Glutamatergic neuron (in vitro differentiated cells): ENCODE results near the gene KREMEN2. TPM values are rescaled to one million over a fixed set of nuclear protein-coding genes. Genes with fewer than 3 reads are reported as not detected.
A peak's percentile ranks its signal among the peaks of the same experiment; 100 is the strongest.

ENCODE experiments used
- DNase-seq: peaks from one replicate; pipeline ENCODE4 v3.0.0; 2022
- H3K27ac Mint-ChIP-seq: one replicate; pipeline ENCODE4 v1.8.0; 2020; ENCODE audit warnings: mild to moderate bottlenecking, mixed read lengths, inconsistent platforms; ENCODE audit not compliant: unreplicated experiment
- H3K27me3 Mint-ChIP-seq: one replicate; pipeline ENCODE4 v1.8.0; 2020; ENCODE audit warnings: mild to moderate bottlenecking, moderate library complexity, mixed read lengths, inconsistent platforms; ENCODE audit not compliant: unreplicated experiment
- H3K36me3 Mint-ChIP-seq: one replicate; pipeline ENCODE4 v1.8.0; 2020; ENCODE audit warnings: mild to moderate bottlenecking, mixed read lengths, inconsistent platforms; ENCODE audit not compliant: unreplicated experiment
- H3K4me1 Mint-ChIP-seq: one replicate; pipeline ENCODE4 v1.8.0; 2020; ENCODE audit warnings: mild to moderate bottlenecking, low read depth, mixed read lengths, inconsistent platforms; ENCODE audit not compliant: unreplicated experiment
- H3K4me3 Mint-ChIP-seq: one replicate; pipeline ENCODE4 v1.8.0; 2020; ENCODE audit warnings: mild to moderate bottlenecking, mixed read lengths, inconsistent platforms; ENCODE audit not compliant: unreplicated experiment
- H3K9me3 Mint-ChIP-seq: one replicate; pipeline ENCODE4 v1.8.0; 2020; ENCODE audit warnings: mild to moderate bottlenecking, moderate library complexity, mixed read lengths, inconsistent platforms; ENCODE audit not compliant: unreplicated experiment
- long read RNA-seq: library from polyadenylated mRNA; unstranded; transcript quantifications from one replicate; pipeline ENCODE4 v2.0.0, GENCODE V29; 2020; ENCODE audit not compliant: unreplicated experiment
- total RNA-seq: library from RNA; stranded (reverse); fragmentation: NEBNext Ultra II Directional; extraction: Animal tissue kit (Norgen Biotek cat#: 25700); gene quantifications from one replicate; pipeline ENCODE4 v1.2.1, GENCODE V29; 2021; ENCODE audit not compliant: unreplicated experiment
- TF ChIP-seq, protein P1 (sequence below): fragments of 200-600 bp; sonication (generic); IDR thresholded peaks from one replicate; pipeline ENCODE4 v1.5.0; 2021; ENCODE audit not compliant: partially characterized antibody, unreplicated experiment

The KREMEN2 gene, protein sequence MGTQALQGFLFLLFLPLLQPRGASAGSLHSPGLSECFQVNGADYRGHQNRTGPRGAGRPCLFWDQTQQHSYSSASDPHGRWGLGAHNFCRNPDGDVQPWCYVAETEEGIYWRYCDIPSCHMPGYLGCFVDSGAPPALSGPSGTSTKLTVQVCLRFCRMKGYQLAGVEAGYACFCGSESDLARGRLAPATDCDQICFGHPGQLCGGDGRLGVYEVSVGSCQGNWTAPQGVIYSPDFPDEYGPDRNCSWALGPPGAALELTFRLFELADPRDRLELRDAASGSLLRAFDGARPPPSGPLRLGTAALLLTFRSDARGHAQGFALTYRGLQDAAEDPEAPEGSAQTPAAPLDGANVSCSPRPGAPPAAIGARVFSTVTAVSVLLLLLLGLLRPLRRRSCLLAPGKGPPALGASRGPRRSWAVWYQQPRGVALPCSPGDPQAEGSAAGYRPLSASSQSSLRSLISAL
- 12.8 TPM for total RNA-seq
- long read RNA-seq, transcript KREMEN2-201 (9 exons, 2,326 nt), result major isoform, 6 of 16 reads
- long read RNA-seq, partial matches to known transcripts, result 3 of 16 reads
- long read RNA-seq, other reads (novel, unspliced or antisense), result 1 of 16 reads

DNA sequence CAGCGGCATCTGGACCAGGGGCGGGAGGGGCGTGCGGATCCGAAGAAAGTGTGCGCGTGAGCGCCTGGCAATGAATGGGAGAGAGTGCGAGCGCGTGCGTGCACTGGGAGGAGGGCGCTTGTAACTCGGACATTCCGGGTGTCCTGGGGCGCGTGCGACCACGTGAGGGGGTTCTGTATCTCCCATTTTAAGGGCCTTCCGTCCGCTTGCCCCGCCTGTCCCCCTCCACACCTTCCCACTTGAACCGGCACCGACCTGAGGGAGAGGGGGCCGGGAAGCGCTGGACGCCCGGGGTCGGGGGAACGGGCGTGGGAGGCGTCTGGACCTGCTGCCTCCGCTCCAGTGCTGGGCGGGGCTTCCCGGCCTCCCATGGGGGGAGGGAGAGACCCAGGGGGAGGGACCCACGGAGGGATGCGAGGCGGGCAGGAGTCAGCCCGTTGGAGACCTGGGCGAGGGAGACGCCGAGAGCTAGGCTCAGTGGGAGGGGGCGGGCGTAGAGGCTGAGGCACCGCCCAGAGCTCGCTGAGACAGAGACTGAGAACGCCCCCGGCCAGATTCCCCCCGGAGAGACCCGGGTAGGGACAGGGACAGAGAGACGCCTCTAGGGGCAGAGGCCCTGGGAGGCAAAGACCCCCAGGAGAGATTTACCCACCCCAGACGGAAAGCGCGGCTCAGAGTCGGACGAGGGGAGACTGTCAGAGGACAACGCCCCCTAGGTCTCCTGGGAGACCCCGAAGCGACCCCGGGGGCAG is at the start of gene KREMEN2:
KREMEN2 (plus strand) TSS at position 553 of the 752 bp plus-strand sequence. CDS start 246 bp downstream, outside the sequence.
- Mint-ChIP-seq H3K4me1 (peaks cover 5% of the 10 kb centered on the region), H3K27ac (peak within 1 kb of the TSS; percentile 75), H3K27me3 (peaks cover 13% of the 10 kb centered on the region), H3K36me3 (no peaks in the 10 kb centered on the region), H3K4me3 (peak within 1 kb of the TSS; percentile 92), H3K9me3 (peaks cover 7% of the 10 kb centered on the region)
- TF ChIP-seq, protein P1, sequence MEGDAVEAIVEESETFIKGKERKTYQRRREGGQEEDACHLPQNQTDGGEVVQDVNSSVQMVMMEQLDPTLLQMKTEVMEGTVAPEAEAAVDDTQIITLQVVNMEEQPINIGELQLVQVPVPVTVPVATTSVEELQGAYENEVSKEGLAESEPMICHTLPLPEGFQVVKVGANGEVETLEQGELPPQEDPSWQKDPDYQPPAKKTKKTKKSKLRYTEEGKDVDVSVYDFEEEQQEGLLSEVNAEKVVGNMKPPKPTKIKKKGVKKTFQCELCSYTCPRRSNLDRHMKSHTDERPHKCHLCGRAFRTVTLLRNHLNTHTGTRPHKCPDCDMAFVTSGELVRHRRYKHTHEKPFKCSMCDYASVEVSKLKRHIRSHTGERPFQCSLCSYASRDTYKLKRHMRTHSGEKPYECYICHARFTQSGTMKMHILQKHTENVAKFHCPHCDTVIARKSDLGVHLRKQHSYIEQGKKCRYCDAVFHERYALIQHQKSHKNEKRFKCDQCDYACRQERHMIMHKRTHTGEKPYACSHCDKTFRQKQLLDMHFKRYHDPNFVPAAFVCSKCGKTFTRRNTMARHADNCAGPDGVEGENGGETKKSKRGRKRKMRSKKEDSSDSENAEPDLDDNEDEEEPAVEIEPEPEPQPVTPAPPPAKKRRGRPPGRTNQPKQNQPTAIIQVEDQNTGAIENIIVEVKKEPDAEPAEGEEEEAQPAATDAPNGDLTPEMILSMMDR, result no peak
- peak; percentile 79 for DNase-seq

DNA sequence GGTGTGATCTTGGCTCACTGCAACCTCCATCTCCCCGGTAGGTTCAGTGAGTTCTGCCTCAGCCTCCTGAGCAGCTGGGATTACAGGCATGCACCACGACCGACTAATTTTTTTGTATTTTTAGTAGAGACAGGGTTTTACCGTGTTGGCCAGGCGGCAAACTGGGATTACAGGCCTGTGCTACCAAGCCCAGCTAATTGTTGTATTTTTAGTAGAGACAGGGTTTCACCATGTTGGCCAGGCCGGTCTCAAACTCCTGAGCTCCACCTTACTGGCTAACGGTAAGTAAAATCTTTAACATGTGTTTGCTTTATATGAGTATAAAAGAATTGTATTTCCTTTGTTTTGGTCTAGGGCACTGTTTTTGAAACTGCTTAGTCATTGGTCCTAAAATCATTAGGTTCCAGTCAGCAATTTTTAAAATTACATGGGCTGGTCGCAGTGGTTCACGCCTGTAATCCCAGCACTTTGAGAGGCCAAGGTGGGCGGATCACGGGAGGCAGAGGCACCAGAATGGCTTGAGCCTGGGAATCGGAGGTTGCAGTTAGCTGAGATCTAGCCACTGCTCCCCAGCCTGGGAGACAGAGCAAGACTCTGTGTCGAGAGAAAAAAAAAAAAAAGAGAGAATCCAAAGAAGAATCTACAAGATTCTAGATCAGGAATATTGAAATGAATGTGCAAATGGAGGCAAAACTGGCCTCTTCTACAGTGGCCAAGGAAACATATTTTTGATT is 48.7 kb upstream of the KREMEN2 start:
- H3K4me3 Mint-ChIP-seq, result no peak overlapping the region
- H3K4me1 Mint-ChIP-seq, result peaks cover 11% of the 10 kb centered on the region
- peaks cover 8% of the 10 kb centered on the region for H3K9me3 Mint-ChIP-seq
- H3K27ac Mint-ChIP-seq, result no peak overlapping the region
- no peak for DNase-seq
- TF ChIP-seq, protein P1, result no peak
- H3K36me3 Mint-ChIP-seq, result no peaks in the 10 kb centered on the region
- peaks cover 5% of the 10 kb centered on the region for H3K27me3 Mint-ChIP-seq

DNA sequence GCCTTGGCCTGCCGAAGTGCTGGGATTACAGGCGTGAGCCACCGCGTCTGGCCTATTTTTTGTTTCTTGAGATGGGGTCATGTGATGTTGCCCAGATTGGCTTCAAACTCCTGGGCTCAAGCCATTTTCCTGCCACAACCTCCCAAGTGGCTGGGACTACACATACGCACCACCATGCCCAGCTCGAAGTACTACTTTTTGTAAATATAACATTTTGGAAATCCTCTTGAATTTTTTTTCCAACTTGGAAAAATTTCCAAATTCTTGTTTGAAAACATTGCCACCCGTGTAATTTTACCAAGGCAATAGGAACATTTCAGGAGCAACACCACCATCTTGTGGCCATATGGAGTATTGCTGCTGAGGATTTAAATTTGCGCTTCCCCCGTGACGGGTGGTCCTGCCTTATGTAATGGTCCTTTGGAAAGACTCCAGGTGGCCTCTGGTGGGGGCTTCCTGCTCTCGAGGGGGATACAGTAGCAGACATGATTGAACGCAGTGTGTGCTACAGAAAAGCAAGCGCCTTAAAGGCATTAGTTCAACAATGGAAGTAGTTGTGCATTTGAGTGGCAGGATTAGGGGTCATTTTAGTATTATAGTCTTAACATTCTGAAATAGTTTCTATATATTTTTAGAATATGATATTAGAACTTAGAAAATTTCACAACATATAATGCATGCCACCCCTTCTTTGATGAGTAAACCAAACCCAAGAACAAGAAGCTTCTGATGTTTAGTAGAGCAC is 44.4 kb upstream of the KREMEN2 start:
- peak overlapping the region; percentile 59 for H3K27ac Mint-ChIP-seq
- H3K9me3 Mint-ChIP-seq, result peaks cover 3% of the 10 kb centered on the region
- no peaks in the 10 kb centered on the region for H3K36me3 Mint-ChIP-seq
- DNase-seq, result peak; percentile 71
- peaks cover 2% of the 10 kb centered on the region for H3K4me1 Mint-ChIP-seq
- no peaks in the 10 kb centered on the region for H3K27me3 Mint-ChIP-seq
- TF ChIP-seq, protein P1, result peak; percentile 85
- H3K4me3 Mint-ChIP-seq, result peak overlapping the region; percentile 67

DNA sequence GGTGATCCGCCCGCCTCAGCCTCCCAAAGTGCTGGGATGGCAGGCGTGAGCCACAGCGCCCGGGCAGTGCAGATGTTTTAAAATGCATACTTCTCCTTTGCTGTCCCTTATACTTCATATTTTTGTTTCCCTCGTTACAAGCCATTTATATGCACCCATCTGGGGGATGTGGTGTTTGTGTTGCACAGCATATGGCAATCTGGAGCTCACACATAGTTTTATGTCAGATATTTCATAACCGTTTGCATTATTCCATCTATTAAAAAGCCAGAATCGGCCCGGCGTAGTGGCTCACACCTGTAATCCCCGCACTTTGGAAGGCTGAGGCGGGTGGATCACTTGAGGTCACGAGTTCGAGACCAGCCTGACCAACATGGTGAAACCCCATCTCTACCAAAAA is 40.6 kb upstream of the KREMEN2 start:
- Mint-ChIP-seq H3K9me3 (peaks cover 4% of the 10 kb centered on the region), H3K4me1 (peaks cover 4% of the 10 kb centered on the region), H3K27ac (no peak overlapping the region), H3K4me3 (no peak overlapping the region), H3K27me3 (no peaks in the 10 kb centered on the region), H3K36me3 (peaks cover 5% of the 10 kb centered on the region)
- DNase-seq, result no peak
- TF ChIP-seq, protein P1, result no peak
